Astrocyte (in vitro differentiated cells and primary cell): Measurements from ENCODE around the gene SAXO2.
"Not testable (repeated sequence)": the region's sequence is repeated elsewhere in the genome, so short reads cannot be mapped to it uniquely, and the experiment has no call there.

Experiments used
- CTCF ChIP-seq: IDR thresholded peaks from 2 replicates; pipeline ENCODE4 v1.5.1; 2011; ENCODE audit warnings: low read depth, mild to moderate bottlenecking, inconsistent platforms, low read length, moderate library complexity; ENCODE audit not compliant: insufficient read depth
- EZH2 ChIP-seq: IDR thresholded peaks from 2 replicates; pipeline ENCODE4 v1.6.1; 2012; ENCODE audit warnings: mild to moderate bottlenecking, low read length, inconsistent platforms; ENCODE audit not compliant: insufficient read depth

GRCh38 chr15:82267137-82267536 lies 4.5 kb downstream of the SAXO2 start:
- not testable (repeated sequence) for TF ChIP-seq CTCF, EZH2
